Caco-2 (cell line): ENCODE results near the gene KIF3A. TPM values are rescaled to one million over a fixed set of nuclear protein-coding genes. Genes with fewer than 3 reads are reported as not detected.

Source experiments
- BruUV-seq: library from RNA; stranded (reverse); fragments of 400-500 nt; replicated peaks from 2 replicates; lab custom pipeline; 2021; lab: Mats Ljungman, UMichigan
- CTCF ChIA-PET: fragments of 300-600 bp; sonication (Branson Sonifier 250); formaldehyde crosslinking; loops from one replicate; lab custom pipeline; 2022; ENCODE audit warnings: antibody characterized with exemption; lab: Charles Lee
- POLR2A ChIA-PET: fragments of 300-600 bp; sonication (Branson Sonifier 250); formaldehyde crosslinking; loops from one replicate; lab custom pipeline; 2022; ENCODE audit warnings: antibody characterized with exemption; lab: Charles Lee
- DNase-seq, 2 experiments: peaks; one replicate each; pipeline versions ENCODE4 v3.0.0 to v3.0.0-alpha.2; 2020 to 2022
- H3K27me3 ChIP-seq: replicated peaks from 2 replicates; pipeline ENCODE4 v1.6.0; 2011; ENCODE audit warnings: low read length; ENCODE audit not compliant: control insufficient read depth, insufficient read depth
- H3K36me3 ChIP-seq: 2 replicates; pipeline ENCODE4 v1.5.1; 2011; ENCODE audit warnings: low read length; ENCODE audit not compliant: control insufficient read depth, insufficient read depth
- H3K4me1 ChIP-seq: fragments of 250-450 bp; sonication (Bioruptor Pico); 2 replicates; pipeline ENCODE4 v1.5.1; 2020; ENCODE audit warnings: mild to moderate bottlenecking
- H3K4me3 ChIP-seq: 2 replicates; pipeline ENCODE4 v1.5.1; 2011; ENCODE audit warnings: low read depth, mild to moderate bottlenecking, control low read depth, low read length
- H3K9me3 ChIP-seq: fragments of 250-450 bp; sonication (Bioruptor Pico); 2 replicates; pipeline ENCODE4 v1.5.1; 2020; ENCODE audit warnings: mild to moderate bottlenecking, moderate library complexity
- H3K27ac Mint-ChIP-seq: one replicate; pipeline ENCODE4 v1.8.0; 2022; ENCODE audit warnings: mixed read lengths; ENCODE audit not compliant: unreplicated experiment
- H3K27me3 Mint-ChIP-seq: one replicate; pipeline ENCODE4 v1.8.0; 2022; ENCODE audit warnings: mixed read lengths; ENCODE audit not compliant: insufficient read depth, unreplicated experiment
- H3K36me3 Mint-ChIP-seq: one replicate; pipeline ENCODE4 v1.8.0; 2022; ENCODE audit warnings: mild to moderate bottlenecking, mixed read lengths; ENCODE audit not compliant: insufficient read depth, unreplicated experiment
- H3K4me1 Mint-ChIP-seq: one replicate; pipeline ENCODE4 v1.8.0; 2022; ENCODE audit warnings: low read depth, mixed read lengths; ENCODE audit not compliant: unreplicated experiment
- H3K4me3 Mint-ChIP-seq: one replicate; pipeline ENCODE4 v1.8.0; 2022; ENCODE audit warnings: mild to moderate bottlenecking, moderate library complexity, mixed read lengths; ENCODE audit not compliant: unreplicated experiment
- H3K9me3 Mint-ChIP-seq: one replicate; pipeline ENCODE4 v1.8.0; 2022; ENCODE audit warnings: mixed read lengths; ENCODE audit not compliant: unreplicated experiment
- CTCF ChIP-seq, 2 experiments: fragments of 200-600 bp in 1 of 2; IDR thresholded peaks; 1 replicate in 1 of 2; 2 replicates in 1 of 2; pipeline versions ENCODE4 v1.5.1 to v1.8.0; 2011 to 2022; ENCODE audit warnings: antibody characterized with exemption in 1 of 2, control low read depth in 1 of 2, inconsistent platforms in 1 of 2, low read depth in 1 of 2, low read length in 1 of 2, mild to moderate bottlenecking in 1 of 2, moderate library complexity in 1 of 2; ENCODE audit not compliant: insufficient read depth in 1 of 2, severe bottlenecking in 1 of 2, unreplicated experiment in 1 of 2
- intact Hi-C: fragments of 100-400 bp; cut with micrococcal nuclease; formaldehyde crosslinking; loops from one replicate; pipeline ENCODE4 v1.10.0; 2022; ENCODE audit not compliant: unreplicated experiment
- total RNA-seq: library from RNA; stranded (reverse); gene quantifications from 2 replicates; pipeline ENCODE4 v1.2.3, GENCODE V29; 2022

KIF3A gene
- total RNA-seq, 1 experiment from 2014 or later = 12.7 TPM

GRCh38 chr5:132768485-132768868 is 31.1 kb upstream of the KIF3A start:
- no peaks in the 10 kb centered on the region for H3K4me1 Mint-ChIP-seq
- Histone ChIP-seq H3K36me3 (peaks cover 2% of the 10 kb centered on the region), H3K27me3 (no peaks in the 10 kb centered on the region), H3K4me3 (no peak overlapping the region), H3K9me3 (no peaks in the 10 kb centered on the region), H3K4me1 (peaks cover 22% of the 10 kb centered on the region)
- H3K27me3 Mint-ChIP-seq = no peaks in the 10 kb centered on the region
- H3K9me3 Mint-ChIP-seq = no peaks in the 10 kb centered on the region
- H3K27ac Mint-ChIP-seq = no peak overlapping the region
- no peak for DNase-seq
- TF ChIP-seq CTCF (IDR thresholded peaks at IDR 0.05; ENCODE audit: insufficient read depth in 1 of 2, low read depth in 1 of 2, low read length in 1 of 2, severe bottlenecking in 1 of 2, unreplicated experiment in 1 of 2) = no peak
- H3K36me3 Mint-ChIP-seq = no peaks in the 10 kb centered on the region
- CTCF ChIA-PET = no interaction called here
- POLR2A ChIA-PET = no interaction called here
- no TSS peak for BruUV-seq
- no peak overlapping the region for H3K4me3 Mint-ChIP-seq
- intact Hi-C loops = no loop called here

DNA sequence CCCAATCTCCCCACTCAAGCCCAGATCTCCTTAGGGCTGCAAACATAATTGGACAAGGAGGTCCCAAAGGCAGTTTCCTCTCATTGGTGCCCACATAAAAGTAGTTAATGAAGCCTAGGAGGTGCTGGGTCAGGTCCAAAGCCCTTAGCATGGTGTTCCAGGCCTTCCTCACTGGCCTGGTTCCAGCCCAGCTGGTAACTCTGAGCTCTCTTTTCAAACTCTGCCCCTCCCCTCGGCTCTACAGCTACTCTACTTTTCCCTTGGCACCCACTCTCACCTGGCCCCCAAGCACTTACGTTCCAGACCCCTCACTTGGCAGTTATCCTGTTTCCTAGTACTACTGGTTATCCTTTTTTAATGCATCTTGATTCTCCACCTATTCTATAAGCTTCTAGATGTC is 29.8 kb upstream of the KIF3A start:
- CTCF ChIA-PET = no interaction called here

GRCh38 chr5:132766806-132767055 is 29.4 kb upstream of the KIF3A start:
- Histone ChIP-seq H3K4me3 (no peak overlapping the region), H3K27me3 (no peaks in the 10 kb centered on the region), H3K4me1 (peaks cover 10% of the 10 kb centered on the region), H3K36me3 (peaks cover 2% of the 10 kb centered on the region), H3K9me3 (no peaks in the 10 kb centered on the region)
- ChIA-PET POLR2A (no interaction called here), CTCF (no interaction called here)
- Mint-ChIP-seq H3K9me3 (no peaks in the 10 kb centered on the region), H3K4me3 (no peak overlapping the region), H3K4me1 (no peaks in the 10 kb centered on the region), H3K27me3 (no peaks in the 10 kb centered on the region), H3K27ac (no peak overlapping the region), H3K36me3 (no peaks in the 10 kb centered on the region)
- no peak for DNase-seq
- no TSS peak for BruUV-seq
- intact Hi-C loops = no loop called here
- no peak for TF ChIP-seq CTCF (IDR thresholded peaks at IDR 0.05; ENCODE audit: insufficient read depth in 1 of 2, low read depth in 1 of 2, low read length in 1 of 2, severe bottlenecking in 1 of 2, unreplicated experiment in 1 of 2)

More for the DNA sequence above, 29.8 kb upstream of the KIF3A start:
- Mint-ChIP-seq H3K27me3 (no peaks in the 10 kb centered on the region), H3K9me3 (no peaks in the 10 kb centered on the region), H3K27ac (no peak overlapping the region), H3K36me3 (no peaks in the 10 kb centered on the region), H3K4me1 (no peaks in the 10 kb centered on the region), H3K4me3 (no peak overlapping the region)
- POLR2A ChIA-PET = no interaction called here
- DNase-seq = no peak
- H3K4me1 ChIP-seq = peaks cover 14% of the 10 kb centered on the region
- peaks cover 2% of the 10 kb centered on the region for H3K36me3 ChIP-seq
- TF ChIP-seq CTCF (IDR thresholded peaks at IDR 0.05; ENCODE audit: insufficient read depth in 1 of 2, low read depth in 1 of 2, low read length in 1 of 2, severe bottlenecking in 1 of 2, unreplicated experiment in 1 of 2) = no peak
- H3K4me3 ChIP-seq = no peak overlapping the region
- no peaks in the 10 kb centered on the region for H3K27me3 ChIP-seq
- no peaks in the 10 kb centered on the region for H3K9me3 ChIP-seq
- intact Hi-C loops = no loop called here
- no TSS peak for BruUV-seq
